Sigmoid colon (tissue), 7 donors: ENCODE measurements around the gene FOXD4. TPM values are rescaled to one million over a fixed set of nuclear protein-coding genes. Genes with fewer than 3 reads are reported as not detected.
"Not testable (repeated sequence)": the region's sequence is repeated elsewhere in the genome, so short reads cannot be mapped to it uniquely, and the experiment has no call there.

Experiments used
- DNase-seq: peaks from one replicate; pipeline ENCODE4 v3.0.0-alpha.2; 2019
- H3K27ac ChIP-seq, 4 donors: fragments of 200-600 bp; sonication (generic); one replicate each; pipeline ENCODE4 v1.5.1; 2016 to 2019; ENCODE audit warnings: mild to moderate bottlenecking in 1 of 4
- H3K27me3 ChIP-seq, 3 donors: fragments of 200-600 bp; sonication (generic); one replicate each; pipeline ENCODE4 v1.5.1; 2019; ENCODE audit warnings: mild to moderate bottlenecking in 1 of 3
- H3K36me3 ChIP-seq, 4 donors: fragments of 200-600 bp; sonication (generic); one replicate each; pipeline ENCODE4 v1.5.1; 2016 to 2019
- H3K4me1 ChIP-seq, 4 donors: fragments of 200-600 bp; sonication (generic); one replicate each; pipeline ENCODE4 v1.5.1; 2017 to 2019
- H3K4me3 ChIP-seq, 4 donors: fragments of 200-600 bp; sonication (generic); one replicate each; pipeline ENCODE4 v1.5.1; 2017 to 2019; ENCODE audit warnings: mild to moderate bottlenecking in 2 of 4, moderate library complexity in 1 of 4
- H3K9me3 ChIP-seq, 4 donors: fragments of 200-600 bp in 3 of 4; sonication (generic) in 3 of 4; one replicate each; pipeline versions ENCODE4 v1.5.1 to v1.6.1; 2013 to 2019
- POLR2AphosphoS5 ChIP-seq, 4 donors: sonication (generic); formaldehyde crosslinking; IDR thresholded peaks; one replicate each; pipeline ENCODE4 v1.6.1; 2017; ENCODE audit warnings: antibody characterized with exemption in 4 of 4
- WGBS, 2 donors: extraction: QIAGEN DNeasy Blood & Tissue Kit; methylation state at CpG; one replicate each; pipeline ENCODE4 v1.1.7; 2013; 5-methylcytosine and 5-hydroxymethylcytosine counted together
- intact Hi-C: fragments of 100-400 bp; cut with DNase I; formaldehyde crosslinking; loops from one replicate; pipeline ENCODE4 v1.15.1; 2023
- polyA plus RNA-seq, 3 donors: library from polyadenylated mRNA; stranded (reverse); fragments of 200-250 nt; gene quantifications; one replicate each; pipeline ENCODE4 v1.2.3, GENCODE V29; 2013
- total RNA-seq, 4 donors: library from RNA; depleted of rRNA; stranded (reverse); fragments of >200 nt; gene quantifications; one replicate each; pipeline ENCODE4 v1.1.0, GENCODE V29; 2016
- donor health status: healthy with polysubstance abuse.
- donor health status: Bipolar disorder and iron deficiency.
- donor health status: healthy.

FOXD4 gene
- total and polyA plus RNA-seq, 7 donors: 0.16 to 1.1 (median 0.43) TPM; not detected in 3

DNA sequence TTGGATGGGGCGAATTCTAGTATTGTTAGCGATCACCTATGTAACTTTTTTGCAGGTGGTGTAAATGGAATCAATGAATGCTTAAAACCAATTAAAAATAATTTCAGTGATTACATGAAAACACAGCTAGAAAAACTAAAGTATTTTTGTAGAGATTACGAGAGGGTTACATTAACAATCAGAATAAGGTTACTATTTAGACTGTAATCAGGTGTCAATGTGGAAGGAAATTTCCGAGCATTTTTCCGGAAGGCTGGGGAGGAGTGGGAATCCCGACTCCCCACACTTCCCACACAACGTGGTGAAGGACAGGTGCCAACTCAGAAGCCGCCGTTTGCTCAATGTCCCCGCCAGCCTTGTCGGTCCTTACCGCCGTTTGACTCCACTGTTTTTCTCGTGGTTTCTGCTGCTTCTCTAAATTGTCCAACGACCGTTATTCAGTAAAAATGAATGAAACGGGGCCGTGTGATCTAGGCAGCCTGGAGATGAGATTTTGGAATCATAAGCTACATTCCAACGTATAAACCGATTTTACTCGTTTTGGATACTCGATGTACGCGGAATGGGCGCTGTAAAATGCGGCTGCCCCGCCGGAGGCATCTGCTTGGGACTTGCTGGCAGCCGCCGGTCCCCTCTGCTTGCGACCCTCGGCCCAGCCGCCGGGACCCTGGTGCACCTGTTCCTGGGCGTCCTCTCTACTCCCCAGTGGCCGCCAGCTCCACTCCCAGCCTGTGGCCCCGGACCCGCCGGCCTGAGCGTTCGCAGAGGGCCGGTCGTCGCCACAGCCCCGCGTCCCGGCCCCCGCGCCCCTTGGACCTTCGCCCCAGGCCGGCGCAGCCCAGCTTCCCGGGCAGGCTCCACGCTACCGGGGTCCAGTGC, 5.4 kb downstream of the FOXD4 start:
- intact Hi-C loops, DNase-seq, H3K9me3 ChIP-seq, H3K27ac ChIP-seq, H3K36me3 ChIP-seq: not testable (repeated sequence)
- Histone ChIP-seq H3K4me3 (peak overlapping the region in 2 of 4 donors; percentile 45 to 48), H3K4me1 (peaks cover 0 to 23% (median 21%) of the 10 kb centered on the region in 4 donors), H3K27me3 (peaks cover 21 to 82% (median 52%) of the 10 kb centered on the region in 3 donors)
- WGBS, 2 donors: 6 to 9% methylated on average over 51 to 55 of the region's 55 CpGs
- peak in 2 of 4 donors; percentile 34 to 58 for TF ChIP-seq POLR2AphosphoS5 (IDR thresholded peaks at IDR 0.05)

- H3K4me3 ChIP-seq, intact Hi-C loops, DNase-seq, H3K9me3 ChIP-seq, H3K36me3 ChIP-seq, H3K27ac ChIP-seq: not testable (repeated sequence)
- H3K27me3 ChIP-seq: peaks cover 15 to 69% (median 38%) of the 10 kb centered on the region in 3 donors
- TF ChIP-seq POLR2AphosphoS5 (IDR thresholded peaks at IDR 0.05): peak in 1 of 4 donors; percentile 9
- 25 to 32% methylated on average over 4 of the region's 4 CpGs for WGBS, 2 donors
- H3K4me1 ChIP-seq: peaks cover 0 to 21% (median 20%) of the 10 kb centered on the region in 4 donors
Measured at GRCh38 chr9:110672-111071, 7.5 kb downstream of the FOXD4 start.

- intact Hi-C loops: not testable (repeated sequence)
Measured at GRCh38 chr9:109540-109939, 8.7 kb downstream of the FOXD4 start.

GRCh38 chr9:108742-109495, 9.3 kb downstream of the FOXD4 start:
- H3K4me3 ChIP-seq, H3K36me3 ChIP-seq, intact Hi-C loops, H3K27ac ChIP-seq, H3K4me1 ChIP-seq, H3K9me3 ChIP-seq, DNase-seq: not testable (repeated sequence)
- H3K27me3 ChIP-seq: peaks cover 13 to 55% (median 24%) of the 10 kb centered on the region in 3 donors
- 14 to 25% methylated on average over 22 of the region's 22 CpGs for WGBS, 2 donors

More at GRCh38 chr9:109540-109939, 8.7 kb downstream of the FOXD4 start:
- H3K9me3 ChIP-seq, H3K4me3 ChIP-seq, H3K27ac ChIP-seq, DNase-seq, H3K36me3 ChIP-seq: not testable (repeated sequence)
- H3K4me1 ChIP-seq: peaks cover 0 to 14% (median 14%) of the 10 kb centered on the region in 4 donors
- H3K27me3 ChIP-seq: peaks cover 13 to 61% (median 30%) of the 10 kb centered on the region in 3 donors
- 18 to 42% methylated on average over 6 of the region's 8 CpGs for WGBS, 2 donors

- H3K4me1 ChIP-seq, H3K36me3 ChIP-seq, DNase-seq, intact Hi-C loops, H3K9me3 ChIP-seq, H3K4me3 ChIP-seq, H3K27ac ChIP-seq: not testable (repeated sequence)
- peaks cover 0 to 34% (median 7%) of the 10 kb centered on the region in 3 donors for H3K27me3 ChIP-seq
- WGBS, 2 donors: 83 to 87% methylated on average over 8 of the region's 8 CpGs
Measured at GRCh38 chr9:105991-106390, 12.2 kb downstream of the FOXD4 start.

- H3K27me3 ChIP-seq, H3K9me3 ChIP-seq, H3K36me3 ChIP-seq, DNase-seq, H3K4me1 ChIP-seq, intact Hi-C loops, H3K4me3 ChIP-seq, H3K27ac ChIP-seq: not testable (repeated sequence)
- WGBS, 2 donors: 92 to 93% methylated on average over 9 of the region's 9 CpGs
Measured at GRCh38 chr9:100430-100829, 17.8 kb downstream of the FOXD4 start.

DNA sequence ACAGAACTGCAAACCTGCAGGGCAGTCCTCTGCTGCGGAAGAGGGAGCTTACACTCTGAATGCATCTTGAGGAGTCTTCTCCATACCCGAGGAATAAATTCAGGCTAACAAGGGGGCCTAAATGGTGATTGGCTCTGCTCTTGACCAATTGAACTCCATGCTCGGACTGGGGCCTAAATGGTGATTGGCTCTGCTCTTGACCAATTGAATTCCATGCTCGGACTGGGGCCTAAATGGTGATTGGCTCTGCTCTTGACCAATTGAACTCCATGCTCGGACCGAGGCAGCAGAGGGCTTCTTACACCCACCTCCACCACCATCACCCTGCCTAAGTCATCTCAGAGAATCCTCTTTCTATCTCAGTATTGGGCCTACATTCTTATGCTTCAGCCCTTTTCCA, 18.4 kb downstream of the FOXD4 start:
- intact Hi-C loops, H3K36me3 ChIP-seq: not testable (repeated sequence)
- 91 to 94% methylated on average over 6 of the region's 6 CpGs for WGBS, 2 donors

DNA sequence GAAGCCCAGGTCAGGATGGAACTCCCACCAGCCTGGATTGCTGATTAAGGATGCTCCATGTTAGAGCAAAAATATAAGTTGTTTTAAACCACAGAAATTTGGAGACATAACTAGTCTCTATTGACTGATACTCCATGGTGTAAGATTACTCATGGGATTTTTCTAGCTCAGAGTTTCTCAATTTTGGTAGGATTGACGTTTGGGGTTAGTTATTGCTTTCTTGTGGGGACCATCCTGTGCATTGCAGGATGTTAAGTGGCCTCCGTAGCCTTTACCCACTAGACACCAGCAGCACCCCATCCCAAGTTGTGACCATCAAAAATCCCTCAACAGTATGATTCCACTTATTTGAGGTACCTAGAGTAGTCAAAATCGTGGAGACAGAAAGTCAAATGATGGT, 19.4 kb downstream of the FOXD4 start:
- H3K27me3 ChIP-seq, H3K36me3 ChIP-seq, DNase-seq, H3K4me3 ChIP-seq, H3K27ac ChIP-seq, H3K4me1 ChIP-seq, intact Hi-C loops, H3K9me3 ChIP-seq: not testable (repeated sequence)
- WGBS, 2 donors: 78 to 82% methylated on average over 3 of the region's 3 CpGs

More for the DNA sequence above, 18.4 kb downstream of the FOXD4 start:
- not testable (repeated sequence) for H3K9me3 ChIP-seq, DNase-seq, H3K4me1 ChIP-seq, H3K4me3 ChIP-seq, H3K27me3 ChIP-seq, H3K27ac ChIP-seq

- 37 to 55% methylated on average over 4 of the region's 4 CpGs for WGBS, 2 donors
- intact Hi-C loops, H3K27me3 ChIP-seq, DNase-seq, H3K9me3 ChIP-seq, H3K27ac ChIP-seq, H3K36me3 ChIP-seq, H3K4me1 ChIP-seq, H3K4me3 ChIP-seq: not testable (repeated sequence)
Measured at GRCh38 chr9:94992-95391, 23.2 kb downstream of the FOXD4 start.

- H3K9me3 ChIP-seq, intact Hi-C loops, H3K4me1 ChIP-seq, H3K36me3 ChIP-seq, H3K4me3 ChIP-seq, DNase-seq, H3K27ac ChIP-seq, H3K27me3 ChIP-seq: not testable (repeated sequence)
- 45 to 51% methylated on average over 4 of the region's 5 CpGs for WGBS, 2 donors
Measured at GRCh38 chr9:94323-94722, 23.9 kb downstream of the FOXD4 start.

DNA sequence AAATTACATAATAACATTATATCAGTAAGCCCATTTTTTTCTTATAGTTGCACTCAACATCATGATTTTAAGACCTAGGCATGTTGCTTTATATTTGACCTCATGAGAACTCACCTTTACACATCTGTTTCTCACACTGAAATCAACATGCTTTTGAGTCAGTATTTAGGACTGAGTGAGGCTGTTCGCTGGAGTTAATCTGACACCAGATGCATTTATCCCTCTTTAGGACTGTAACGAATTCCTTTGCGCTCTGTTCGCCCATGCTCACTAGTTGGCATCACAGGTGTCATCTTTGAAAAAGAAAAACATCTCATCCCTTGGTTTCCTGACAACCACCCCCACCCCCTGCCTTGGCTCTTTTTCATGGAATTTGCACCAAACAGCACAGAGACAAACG, 24.3 kb downstream of the FOXD4 start:
- H3K36me3 ChIP-seq, intact Hi-C loops, H3K27ac ChIP-seq, H3K4me1 ChIP-seq, H3K9me3 ChIP-seq, DNase-seq, H3K27me3 ChIP-seq, H3K4me3 ChIP-seq: not testable (repeated sequence)
- 89 to 90% methylated on average over 4 of the region's 5 CpGs for WGBS, 2 donors

- H3K27ac ChIP-seq, H3K4me1 ChIP-seq, H3K27me3 ChIP-seq, H3K4me3 ChIP-seq, intact Hi-C loops, DNase-seq, H3K9me3 ChIP-seq, H3K36me3 ChIP-seq: not testable (repeated sequence)
- 73 to 88% methylated on average over 1 of the region's 1 CpG for WGBS, 2 donors
Measured at GRCh38 chr9:90851-91250, 27.4 kb downstream of the FOXD4 start.
